GM12891 (cell line): Measurements from ENCODE around the gene SSTR5.

Experiments used
- POLR2A ChIP-seq: IDR thresholded peaks from 2 replicates; pipeline ENCODE4 v1.6.1; 2011; ENCODE audit warnings: low read depth, low read length, control low read depth
- POLR2AphosphoS5 ChIP-seq: IDR thresholded peaks from 2 replicates; pipeline ENCODE4 v1.6.1; 2011; ENCODE audit warnings: low read depth, low read length, control low read depth
- TAF1 ChIP-seq: IDR thresholded peaks from 2 replicates; pipeline ENCODE4 v1.6.1; 2011; ENCODE audit warnings: low read depth, low read length, control low read depth

GRCh38 chr16:1042049-1042744 lies 30.4 kb upstream of the SSTR5 start:
- TF ChIP-seq TAF1 (no peak), POLR2AphosphoS5 (no peak), POLR2A (no peak)
